ENCODE results near the gene PKIB.
"Not testable (repeated sequence)": the region's sequence is repeated elsewhere in the genome, so short reads cannot be mapped to it uniquely, and the experiment has no call there.

Gene PKIB

GRCh38 chr6:122621638-122622037 lies 11.4 kb downstream of the PKIB start:
- no peak for DNase-seq (ENCODE audit: low spot score)

GRCh38 chr6:122622479-122622878 lies 12.3 kb downstream of the PKIB start:
- DNase-seq (ENCODE audit: low spot score) = no peak

- no peak for DNase-seq (ENCODE audit: low spot score)
These were observed 13.1 kb downstream of the PKIB start for GRCh38 chr6:122623279-122623678.

GRCh38 chr6:122624853-122625252 lies 14.6 kb downstream of the PKIB start:
- DNase-seq (ENCODE audit: low spot score) = no peak

DNA sequence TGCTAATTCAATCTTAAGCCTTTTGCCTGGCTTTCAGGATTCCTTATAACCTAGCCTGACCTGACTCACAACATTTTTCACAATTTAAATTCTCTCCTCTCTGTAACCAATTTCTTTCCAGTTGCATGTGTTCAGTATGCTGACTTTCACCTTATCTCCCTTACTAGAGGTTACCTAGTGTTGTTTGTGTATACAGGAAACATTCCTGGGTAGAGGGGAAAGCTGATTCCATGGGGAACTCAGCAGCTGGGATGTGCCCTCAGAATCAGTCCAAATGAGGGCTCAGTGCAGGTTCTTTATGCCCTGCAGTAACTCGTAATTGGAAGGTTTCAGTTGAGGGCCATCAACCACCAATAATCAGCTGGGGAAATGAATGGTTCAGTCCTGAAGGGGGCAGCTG lies 18.5 kb downstream of the PKIB start:
- DNase-seq (ENCODE audit: low spot score) = no peak

GRCh38 chr6:122631571-122632249 lies 21.5 kb downstream of the PKIB start:
- DNase-seq (ENCODE audit: low spot score) = no peak

GRCh38 chr6:122640366-122640765 lies 30.2 kb downstream of the PKIB start:
- no peak for DNase-seq (ENCODE audit: low spot score)

DNA sequence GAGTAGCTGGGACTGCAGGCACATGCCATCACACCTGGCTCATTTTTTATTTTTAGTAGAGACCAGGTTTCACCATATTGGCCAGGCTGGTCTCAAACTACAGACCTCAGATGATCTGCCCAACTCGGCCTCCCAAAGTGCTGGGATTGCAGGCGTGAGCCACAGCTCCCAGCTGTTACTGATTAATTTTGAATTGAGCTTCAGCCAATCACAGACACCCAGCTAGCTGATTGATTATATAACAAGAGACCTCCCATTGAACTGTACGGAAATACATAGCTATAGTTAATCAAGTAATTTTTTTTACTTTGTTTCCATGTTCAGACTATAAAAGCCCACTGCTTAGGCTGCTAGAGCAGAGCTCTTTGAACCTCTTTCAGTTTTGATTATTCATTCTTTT lies 31.6 kb downstream of the PKIB start:
- DNase-seq (ENCODE audit: low spot score) = no peak

GRCh38 chr6:122642604-122643003 lies 32.4 kb downstream of the PKIB start:
- DNase-seq (ENCODE audit: low spot score) = not testable (repeated sequence)

DNA sequence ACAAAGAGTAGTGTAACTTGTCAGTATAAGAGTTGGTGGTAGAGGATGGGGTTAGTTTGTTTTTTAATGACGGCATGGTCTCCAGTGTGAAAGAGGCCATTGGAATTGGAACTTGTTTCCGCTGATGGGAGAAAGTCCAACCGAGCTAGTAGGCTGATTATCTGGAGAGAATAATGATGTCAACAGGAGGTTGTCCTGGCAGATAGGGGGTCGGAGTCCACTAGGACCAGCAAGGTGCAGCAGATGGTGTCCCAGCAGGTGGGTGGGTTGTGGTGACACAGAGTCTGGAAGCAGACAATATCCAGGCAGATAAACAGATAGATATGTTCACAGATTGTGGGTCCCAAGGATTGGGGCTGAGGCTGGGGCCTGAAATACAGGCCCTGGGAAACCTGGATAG lies 35.1 kb downstream of the PKIB start:
- no peak for DNase-seq (ENCODE audit: low spot score)

DNA sequence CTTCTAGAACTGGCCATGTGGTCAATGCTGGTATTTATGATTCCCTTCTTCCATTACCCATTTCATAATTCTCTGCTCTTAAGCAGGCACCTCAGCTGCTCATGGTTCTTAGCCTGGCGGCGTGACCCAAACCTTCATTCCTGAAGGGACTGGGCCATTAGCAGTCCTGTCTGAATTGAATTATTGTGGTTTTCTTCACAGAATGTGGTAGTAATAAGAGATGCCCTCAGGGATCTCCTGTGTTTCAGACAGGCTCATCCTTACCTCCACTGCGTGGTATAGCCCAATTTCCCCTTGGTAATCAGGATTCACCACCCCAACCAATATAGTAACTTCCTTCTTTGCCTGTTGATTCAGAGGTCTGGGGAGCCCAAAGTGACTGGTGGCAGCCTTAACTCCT lies 37.6 kb downstream of the PKIB start:
- DNase-seq (ENCODE audit: low spot score) = no peak

- no peak for DNase-seq (ENCODE audit: low spot score)
These were observed 38.5 kb downstream of the PKIB start for GRCh38 chr6:122648726-122649125.

DNA sequence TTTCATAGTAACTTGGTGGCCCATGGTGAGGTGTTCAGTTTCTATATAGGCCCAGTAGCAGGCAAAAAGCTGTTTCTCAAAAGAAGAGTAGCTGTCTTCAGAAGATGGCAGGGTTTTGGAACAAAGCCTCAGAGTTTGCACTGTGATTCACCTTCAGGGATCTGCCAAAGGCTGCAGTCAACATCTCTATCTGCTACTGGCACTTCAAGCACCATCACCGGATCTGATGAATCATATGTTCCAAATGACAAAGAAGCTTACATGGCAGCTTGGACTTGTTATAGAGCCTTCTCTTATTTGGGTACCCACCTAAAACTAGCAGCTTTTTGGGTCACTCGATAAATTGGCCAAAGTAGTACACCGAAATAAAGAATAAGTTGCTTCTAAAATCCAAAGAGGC lies 39.5 kb downstream of the PKIB start:
- DNase-seq (ENCODE audit: low spot score) = no peak

- DNase-seq (ENCODE audit: low spot score) = no peak
These were observed 40.2 kb downstream of the PKIB start for GRCh38 chr6:122650403-122650802.

- DNase-seq (ENCODE audit: low spot score) = no peak
These were observed 40.8 kb downstream of the PKIB start for GRCh38 chr6:122651031-122651430.

DNA sequence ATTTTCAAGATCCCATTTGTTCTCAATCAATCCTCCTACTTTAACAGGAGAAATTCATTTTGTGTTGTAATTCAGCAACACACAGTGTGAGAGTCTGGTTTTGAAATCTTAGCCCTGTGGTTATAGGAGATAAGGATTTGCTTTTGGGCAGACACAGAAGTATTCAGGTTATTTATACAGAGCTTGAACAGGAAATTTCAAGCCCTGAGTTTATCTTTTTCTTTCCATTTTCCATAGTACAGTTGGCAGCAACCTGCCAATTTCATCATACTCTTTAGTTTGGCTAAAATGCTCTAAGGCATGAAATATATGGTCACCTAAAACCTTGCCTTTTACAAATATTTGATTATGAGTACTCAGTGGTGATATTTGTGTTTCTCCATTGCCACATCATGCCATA lies 41.4 kb downstream of the PKIB start:
- DNase-seq (ENCODE audit: low spot score) = no peak

GRCh38 chr6:122652431-122652830 lies 42.2 kb downstream of the PKIB start:
- DNase-seq (ENCODE audit: low spot score) = no peak

DNA sequence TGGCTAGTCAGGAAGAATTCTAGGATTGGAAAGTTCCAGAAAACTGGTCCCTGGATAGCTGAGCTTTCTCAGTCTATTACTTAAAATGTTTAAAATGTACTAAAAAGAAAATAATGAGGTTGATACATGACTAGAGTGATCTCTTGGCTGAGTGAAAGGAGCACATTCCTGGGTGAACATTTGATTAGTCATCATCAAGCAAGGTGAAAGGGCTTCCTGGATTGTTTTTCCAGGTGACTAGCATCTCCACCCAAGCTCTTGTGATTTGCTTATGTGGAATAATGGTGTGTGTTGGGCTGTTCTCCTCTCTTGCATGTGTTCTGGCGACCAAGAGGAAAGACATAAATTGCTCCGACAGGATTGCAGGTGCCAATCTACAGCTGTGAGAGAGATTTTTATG lies 42.9 kb downstream of the PKIB start:
- no peak for DNase-seq (ENCODE audit: low spot score)

GRCh38 chr6:122654012-122654411 lies 43.8 kb downstream of the PKIB start:
- no peak for DNase-seq (ENCODE audit: low spot score)

DNA sequence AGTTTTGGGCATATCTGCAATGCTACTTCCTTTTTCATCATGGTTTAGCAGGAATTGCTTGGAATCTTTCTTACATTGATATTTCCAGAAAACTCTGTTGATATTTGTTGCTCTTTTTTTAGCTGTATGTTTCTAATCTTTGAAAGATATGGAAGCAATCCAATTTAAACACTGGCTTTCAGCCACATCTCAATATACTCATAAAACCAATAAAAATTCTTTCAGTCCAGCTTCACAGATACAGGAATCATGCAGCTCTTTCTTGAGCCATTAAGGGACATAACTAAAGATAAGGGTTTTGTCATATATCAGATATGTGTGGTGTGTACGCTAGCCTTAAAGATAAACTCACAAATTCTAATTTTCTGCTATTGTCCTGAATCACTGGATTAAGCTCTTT lies 47.4 kb downstream of the PKIB start:
- no peak for DNase-seq (ENCODE audit: low spot score)

- DNase-seq (ENCODE audit: low spot score) = no peak
These were observed 50.1 kb downstream of the PKIB start for GRCh38 chr6:122660296-122660695.

DNA sequence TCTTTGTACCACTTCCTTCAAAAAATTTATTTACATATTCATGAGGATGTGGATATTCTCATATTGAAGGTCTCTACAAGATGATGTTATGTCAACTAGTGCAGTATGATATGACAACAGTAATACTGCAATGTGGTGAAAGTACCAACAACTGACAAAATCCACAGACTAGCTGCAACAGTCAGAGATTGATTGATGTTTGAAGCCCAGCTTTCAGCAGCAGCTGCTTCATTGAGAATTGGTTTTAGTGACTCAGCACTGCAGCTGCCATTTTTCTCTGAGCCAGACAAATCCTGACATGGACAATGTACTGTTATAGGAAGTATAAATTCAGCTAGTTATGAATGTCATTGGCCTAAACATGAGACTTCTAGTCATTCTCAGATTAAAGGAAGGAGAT lies 53.8 kb downstream of the PKIB start:
- no peak for DNase-seq (ENCODE audit: low spot score)

GRCh38 chr6:122665929-122666328 lies 55.7 kb downstream of the PKIB start:
- DNase-seq (ENCODE audit: low spot score) = no peak

- no peak for DNase-seq (ENCODE audit: low spot score)
These were observed 56.2 kb downstream of the PKIB start for GRCh38 chr6:122666418-122666817.

DNA sequence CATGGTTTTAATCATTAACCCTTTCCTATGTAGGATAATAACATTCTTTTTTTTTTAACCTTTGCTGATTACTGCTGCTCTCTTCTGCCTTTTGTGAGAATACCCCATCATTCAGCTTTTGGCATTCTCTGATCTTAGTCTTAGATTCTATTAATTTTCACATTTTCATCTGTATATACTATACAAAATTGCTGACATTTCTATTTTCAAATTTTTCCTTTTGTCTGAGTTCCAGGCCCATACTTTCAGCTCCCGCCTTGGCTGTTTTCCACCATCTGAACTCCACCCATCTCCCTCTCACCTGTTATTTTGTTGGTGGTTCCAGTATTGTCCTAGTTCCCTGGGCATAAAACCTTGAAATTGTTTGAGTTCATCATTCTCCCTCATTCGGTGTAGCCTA lies 59.2 kb downstream of the PKIB start:
- DNase-seq (ENCODE audit: low spot score) = no peak
